Medulla oblongata (tissue), 1 donor: ENCODE measurements around the gene MAPK10.
A peak's percentile ranks its signal among the peaks of the same experiment; 100 is the strongest.

Source experiments
- DNase-seq: peaks from one replicate; pipeline ENCODE4 v3.0.0-alpha.2; 2015; ENCODE audit errors: extremely low spot score

The MAPK10 gene

DNA sequence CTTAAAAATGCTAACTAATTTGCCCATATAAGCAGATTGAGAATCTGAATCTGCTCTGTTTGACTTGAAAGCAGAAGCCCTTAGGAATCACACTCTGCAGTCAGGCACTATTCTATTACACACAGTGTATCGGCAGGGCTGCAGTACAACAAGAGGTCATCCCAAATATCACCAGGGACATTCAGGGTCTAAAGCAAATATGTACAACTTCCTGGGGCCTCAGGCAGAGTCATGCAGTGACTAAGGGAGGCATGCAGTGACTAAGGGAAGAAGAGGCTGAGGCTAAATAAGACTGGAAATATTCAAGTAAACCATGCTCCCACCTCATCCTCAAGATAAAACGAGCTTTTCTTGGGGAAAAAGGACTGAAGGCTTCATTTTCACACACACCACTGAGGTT lies 20.9 kb downstream of the MAPK10 start:
- no peak for DNase-seq

DNA sequence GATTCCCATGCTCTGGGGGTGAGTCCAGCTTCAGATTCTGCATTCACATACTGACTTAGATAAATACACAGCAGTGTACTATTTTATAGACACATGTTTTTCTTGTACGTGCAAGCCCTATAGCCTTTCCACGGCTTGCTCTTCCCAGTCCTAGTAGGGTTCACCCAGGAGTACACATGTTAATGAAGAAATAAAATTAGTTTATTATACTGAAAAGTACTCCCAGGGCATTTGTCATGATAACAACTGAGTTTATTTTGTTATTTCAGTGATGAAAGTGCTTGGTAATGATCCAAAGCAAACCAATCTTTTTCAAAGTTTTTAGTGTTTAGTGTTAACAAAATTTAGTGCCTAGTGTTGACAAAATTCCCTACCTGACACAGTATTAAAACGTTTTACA lies 21.3 kb downstream of the MAPK10 start:
- no peak for DNase-seq

- DNase-seq: no peak
Measured at GRCh38 chr4:86334020-86334750, 25.7 kb downstream of the MAPK10 start.

- no peak for DNase-seq
Measured at GRCh38 chr4:86333236-86333635, 26.6 kb downstream of the MAPK10 start.

DNA sequence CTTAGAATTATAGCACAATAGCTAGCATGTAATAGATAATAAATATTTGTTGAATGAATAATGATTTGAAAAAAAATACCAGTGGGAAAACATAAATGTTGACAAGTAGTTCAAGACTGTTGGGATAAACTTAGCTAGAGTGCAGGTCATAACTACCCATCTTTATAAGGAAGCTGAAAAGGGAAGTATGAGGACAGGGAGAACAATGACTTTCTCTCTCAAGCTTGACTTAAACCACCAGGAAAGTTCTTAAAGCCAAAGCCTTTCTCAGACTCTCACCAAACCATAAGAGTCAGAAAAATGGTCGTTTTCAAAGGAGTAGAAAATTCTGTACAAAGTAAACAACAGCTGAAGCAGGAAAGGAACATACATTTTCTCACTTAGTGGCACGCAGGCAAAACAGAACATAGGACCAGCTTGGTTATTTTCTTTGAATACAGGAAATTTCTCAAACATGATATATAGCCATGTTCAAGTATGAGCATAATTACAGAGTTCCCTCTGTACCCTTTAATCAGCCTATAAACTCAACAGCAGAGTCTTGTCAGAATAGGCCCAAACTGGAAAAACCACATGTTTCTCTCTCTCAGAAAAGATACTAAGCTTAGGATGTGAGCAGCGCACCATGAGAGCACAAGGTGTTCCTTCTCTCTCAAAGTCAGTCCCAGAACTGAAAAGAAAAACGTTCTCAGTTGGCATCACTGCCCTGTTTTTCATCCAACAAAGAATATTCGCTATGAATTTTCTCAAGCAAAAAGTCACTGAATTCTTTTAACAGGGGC lies 28.7 kb downstream of the MAPK10 start:
- DNase-seq: peak; percentile 62

GRCh38 chr4:86330411-86330810 lies 29.4 kb downstream of the MAPK10 start:
- peak; percentile 19 for DNase-seq

- no peak for DNase-seq
Measured at GRCh38 chr4:86329431-86329830, 30.4 kb downstream of the MAPK10 start.

GRCh38 chr4:86326400-86326799 lies 33.5 kb downstream of the MAPK10 start:
- no peak for DNase-seq

DNA sequence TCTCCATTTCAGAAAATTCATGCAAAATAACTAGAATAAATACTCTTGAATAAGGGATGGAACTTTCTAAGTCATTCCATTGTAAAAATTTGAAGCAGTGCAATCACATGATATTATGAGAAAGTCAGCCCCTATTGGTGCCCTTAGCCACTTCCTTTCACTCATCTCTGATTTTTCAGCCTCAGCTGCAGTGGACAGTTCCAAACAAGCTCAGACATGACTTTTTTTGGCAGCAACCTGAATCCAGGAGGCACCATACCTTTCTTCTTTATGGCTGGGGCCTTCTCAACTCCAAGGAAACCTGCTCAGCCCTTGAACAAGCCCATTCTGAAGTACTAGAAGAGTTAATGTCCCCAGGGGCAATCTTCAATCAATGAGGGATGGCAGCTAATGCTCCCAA lies 40.5 kb downstream of the MAPK10 start:
- no peak for DNase-seq

GRCh38 chr4:86315579-86315978 lies 44.3 kb downstream of the MAPK10 start:
- no peak for DNase-seq

- DNase-seq: no peak
Measured at GRCh38 chr4:86313656-86314055, 46.2 kb downstream of the MAPK10 start.

- no peak for DNase-seq
Measured at GRCh38 chr4:86307432-86307831, 52.4 kb downstream of the MAPK10 start.

DNA sequence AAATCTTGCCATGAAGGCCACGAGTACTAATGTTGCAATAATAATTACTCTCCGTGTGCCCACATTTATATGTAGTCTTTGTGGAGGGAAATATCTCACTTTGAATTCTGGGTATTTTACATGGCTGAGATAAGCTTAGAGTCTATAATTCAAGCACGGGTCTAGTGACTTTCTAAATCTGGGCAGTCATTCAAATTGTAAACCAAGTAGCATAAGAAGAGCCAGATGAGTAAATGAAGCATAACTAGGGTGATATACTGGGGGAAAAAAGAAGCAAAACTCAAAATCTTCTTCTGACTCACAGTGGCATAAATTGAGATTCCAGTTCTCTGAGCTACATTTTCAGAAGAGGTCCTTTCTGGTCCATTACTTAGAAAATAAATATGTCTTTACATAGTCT lies 53.0 kb downstream of the MAPK10 start:
- no peak for DNase-seq

GRCh38 chr4:86302830-86303229 lies 57.0 kb downstream of the MAPK10 start:
- no peak for DNase-seq

DNA sequence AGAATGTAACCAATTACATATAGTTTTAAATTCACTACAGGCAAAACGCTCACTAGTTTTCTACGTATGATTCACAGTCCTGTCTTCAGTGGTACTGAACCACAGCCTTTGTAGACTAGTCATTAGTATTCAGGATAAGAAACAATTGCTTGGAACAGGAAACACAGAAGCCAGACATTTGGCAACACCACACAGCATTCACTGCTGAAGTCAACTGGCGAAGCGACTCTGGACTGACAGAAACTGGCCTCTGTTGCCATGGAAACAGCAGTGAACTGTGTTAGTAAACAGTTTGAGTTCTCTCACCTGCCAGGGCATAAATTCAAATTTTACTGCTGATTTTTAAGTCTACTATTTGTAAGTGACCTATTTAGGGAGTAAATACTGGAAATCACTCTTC lies 57.6 kb downstream of the MAPK10 start:
- DNase-seq: peak; percentile 84

- no peak for DNase-seq
Measured at GRCh38 chr4:86300516-86300915, 59.3 kb downstream of the MAPK10 start.

GRCh38 chr4:86296865-86297264 lies 63.0 kb downstream of the MAPK10 start:
- DNase-seq: no peak

- no peak for DNase-seq
Measured at GRCh38 chr4:86294883-86295282, 65.0 kb downstream of the MAPK10 start.

- no peak for DNase-seq
Measured at GRCh38 chr4:86291180-86291579, 68.7 kb downstream of the MAPK10 start.

DNA sequence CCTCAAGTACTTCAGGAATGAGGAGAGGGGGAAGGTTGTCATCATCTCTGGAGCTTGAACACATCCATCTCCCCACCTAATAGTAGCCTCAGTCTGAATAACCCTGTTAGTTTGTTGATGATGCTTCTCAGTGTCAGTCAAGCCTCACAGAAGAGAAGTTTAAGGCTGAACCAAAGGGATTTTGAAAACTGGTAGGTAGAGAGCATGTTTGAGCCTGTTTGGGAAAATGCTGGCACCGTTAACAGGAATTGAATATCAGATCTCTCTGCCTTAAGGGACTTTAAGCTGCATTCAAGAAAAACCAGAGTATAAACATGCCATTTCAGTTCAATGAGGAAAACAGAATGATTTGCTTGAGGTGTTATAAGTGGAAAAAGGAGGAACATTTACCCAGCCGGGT lies 73.1 kb downstream of the MAPK10 start:
- DNase-seq: no peak

GRCh38 chr4:86283371-86283770 lies 76.5 kb downstream of the MAPK10 start:
- DNase-seq: no peak

DNA sequence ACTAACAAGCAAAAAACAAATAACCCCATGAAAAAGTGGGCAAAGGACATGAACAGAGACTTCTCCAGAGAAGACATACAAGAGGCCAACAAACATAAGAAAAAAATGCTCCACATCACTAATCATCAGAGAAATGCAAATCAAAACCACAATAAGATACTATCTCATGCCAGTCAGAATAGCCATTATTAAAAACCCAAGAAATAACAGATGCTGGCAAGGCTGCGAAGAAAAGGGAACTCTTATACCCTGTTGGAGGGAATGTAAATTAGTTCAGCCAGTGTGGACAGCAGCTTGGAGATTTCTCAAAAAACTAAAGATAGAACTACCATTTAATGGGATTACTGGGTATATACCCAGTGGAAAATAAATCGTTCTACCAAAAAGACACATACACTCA lies 79.6 kb downstream of the MAPK10 start:
- DNase-seq: no peak

DNA sequence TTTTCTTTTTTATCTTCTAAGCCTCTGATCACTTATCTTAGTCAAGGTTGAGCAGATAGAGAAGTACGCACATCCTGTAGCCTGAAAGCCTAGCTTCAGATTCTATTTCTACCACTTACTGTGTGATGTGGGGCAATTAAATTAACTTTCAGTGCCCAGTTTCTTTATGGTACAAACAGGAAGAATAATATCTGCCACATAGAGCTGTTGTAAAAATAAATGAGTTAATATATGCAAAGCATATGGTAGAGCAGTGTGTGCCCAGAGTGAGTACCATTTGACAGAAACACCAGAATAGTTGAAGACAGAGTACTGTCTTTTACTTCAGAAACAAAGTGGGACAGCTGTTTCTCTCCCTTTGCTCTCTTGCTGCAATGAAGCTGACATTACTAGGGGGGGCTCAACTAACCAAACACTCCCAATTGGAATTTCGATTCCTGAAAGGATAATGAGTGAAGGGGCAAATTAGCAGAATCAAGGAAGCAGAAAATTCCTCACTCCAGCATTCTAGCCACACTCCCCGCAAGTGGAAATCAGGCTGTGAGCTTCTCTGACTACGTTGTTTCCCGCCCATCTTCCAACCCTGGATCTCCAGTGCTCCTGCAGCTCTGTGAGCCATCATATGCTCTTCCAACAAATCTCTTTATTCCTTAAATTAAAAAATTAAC lies 80.4 kb downstream of the MAPK10 start:
- DNase-seq: no peak
